ENCODE results near the gene INTU.

INTU gene

DNA sequence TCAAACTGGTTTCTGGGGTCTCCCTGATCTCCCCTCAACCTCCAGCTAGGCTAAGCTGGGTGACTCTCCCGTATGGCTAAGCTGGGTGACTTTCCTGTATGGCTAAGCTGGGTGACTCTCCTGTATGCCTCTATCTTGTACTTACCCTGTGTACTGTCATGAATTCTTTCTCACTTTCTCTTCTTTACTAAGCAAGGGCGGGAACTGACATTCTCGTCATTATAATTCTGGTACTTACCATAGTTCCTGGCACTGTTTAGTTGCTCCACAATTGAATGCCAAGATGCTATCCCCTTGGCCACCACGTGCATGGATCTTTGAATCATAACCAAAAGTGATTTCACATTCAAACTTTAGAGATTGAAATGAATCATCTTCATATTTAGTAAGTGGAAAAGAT lies 8.8 kb downstream of the INTU start:
- TF ChIP-seq SIN3A (IDR thresholded peaks at IDR 0.05; ENCODE audit: borderline replicate concordance, insufficient read depth, low read length) (no peak), FOXP2 (optimal IDR thresholded peaks at IDR 0.05; ENCODE audit: borderline replicate concordance, extremely low read depth, extremely low read length, insufficient read depth) (no peak), REST (IDR thresholded peaks at IDR 0.05; ENCODE audit: insufficient read depth in 1 of 2, low read depth in 2 of 2, low read length in 2 of 2) (no peak)

DNA sequence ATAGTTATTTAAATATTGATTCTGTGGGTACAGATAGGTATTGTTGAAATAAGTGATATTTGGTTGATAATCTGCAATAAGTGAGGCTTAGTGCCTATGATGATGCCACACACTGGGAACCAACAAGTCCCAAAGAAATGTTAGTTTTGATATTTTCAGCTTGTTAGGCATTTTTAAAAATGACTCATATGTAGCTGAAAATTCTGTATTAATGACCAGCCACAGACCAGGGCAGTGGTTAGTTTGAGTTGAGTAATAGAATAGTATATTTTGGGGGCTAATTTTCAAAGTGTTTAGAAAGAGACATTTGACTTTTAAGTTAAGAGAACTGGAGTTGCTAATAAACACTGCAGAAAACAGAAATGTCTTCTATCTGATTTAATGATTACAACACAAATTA lies 9.4 kb downstream of the INTU start:
- TF ChIP-seq POLR2AphosphoS5 (IDR thresholded peaks at IDR 0.05; ENCODE audit: low read depth, low read length), result no peak
- no peak for TF ChIP-seq FOXP2 (optimal IDR thresholded peaks at IDR 0.05; ENCODE audit: borderline replicate concordance, extremely low read depth, extremely low read length, insufficient read depth)
- no peak for TF ChIP-seq TAF1 (IDR thresholded peaks at IDR 0.05; ENCODE audit: borderline replicate concordance, insufficient read depth, low read length)
- no peak for TF ChIP-seq SIN3A (IDR thresholded peaks at IDR 0.05; ENCODE audit: borderline replicate concordance, insufficient read depth, low read length)
- no peak for TF ChIP-seq REST (IDR thresholded peaks at IDR 0.05; ENCODE audit: insufficient read depth in 1 of 2, low read depth in 2 of 2, low read length in 2 of 2)

- TF ChIP-seq SIN3A (IDR thresholded peaks at IDR 0.05; ENCODE audit: borderline replicate concordance, insufficient read depth, low read length) (no peak), REST (IDR thresholded peaks at IDR 0.05; ENCODE audit: insufficient read depth in 1 of 2, low read depth in 2 of 2, low read length in 2 of 2) (no peak), TAF1 (IDR thresholded peaks at IDR 0.05; ENCODE audit: borderline replicate concordance, insufficient read depth, low read length) (no peak), POLR2AphosphoS5 (IDR thresholded peaks at IDR 0.05; ENCODE audit: low read depth, low read length) (no peak), FOXP2 (optimal IDR thresholded peaks at IDR 0.05; ENCODE audit: borderline replicate concordance, extremely low read depth, extremely low read length, insufficient read depth) (no peak)
These were observed 11.0 kb downstream of the INTU start for GRCh38 chr4:127643791-127644190.

DNA sequence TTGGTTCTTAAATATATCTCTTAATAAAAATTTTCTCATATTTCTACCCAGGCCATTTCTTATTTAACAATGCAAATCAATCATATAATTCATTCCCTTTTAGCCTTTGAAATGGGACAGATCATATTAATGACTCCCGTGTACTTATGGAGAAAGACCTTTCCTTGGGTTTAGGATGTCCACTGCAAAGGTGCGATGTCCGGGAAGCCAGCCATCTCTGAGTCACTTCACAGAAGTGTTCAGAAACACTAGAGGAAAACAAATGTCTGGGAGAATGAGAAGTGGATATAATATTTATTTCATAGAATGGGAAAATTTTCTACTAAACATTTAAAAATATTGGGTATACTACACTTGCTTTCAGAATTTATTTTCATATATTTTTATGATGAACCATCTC lies 15.3 kb downstream of the INTU start:
- TF ChIP-seq FOXP2 (optimal IDR thresholded peaks at IDR 0.05; ENCODE audit: borderline replicate concordance, extremely low read depth, extremely low read length, insufficient read depth), result no peak
- TF ChIP-seq POLR2AphosphoS5 (IDR thresholded peaks at IDR 0.05; ENCODE audit: low read depth, low read length), result no peak
- TF ChIP-seq TAF1 (IDR thresholded peaks at IDR 0.05; ENCODE audit: borderline replicate concordance, insufficient read depth, low read length), result no peak
- TF ChIP-seq REST (IDR thresholded peaks at IDR 0.05; ENCODE audit: insufficient read depth in 1 of 2, low read depth in 2 of 2, low read length in 2 of 2), result no peak
- no peak for TF ChIP-seq SIN3A (IDR thresholded peaks at IDR 0.05; ENCODE audit: borderline replicate concordance, insufficient read depth, low read length)

GRCh38 chr4:127656047-127656680 lies 23.4 kb downstream of the INTU start:
- TF ChIP-seq REST (IDR thresholded peaks at IDR 0.05; ENCODE audit: insufficient read depth in 1 of 2, low read depth in 2 of 2, low read length in 2 of 2) (no peak), TAF1 (IDR thresholded peaks at IDR 0.05; ENCODE audit: borderline replicate concordance, insufficient read depth, low read length) (no peak), POLR2AphosphoS5 (IDR thresholded peaks at IDR 0.05; ENCODE audit: low read depth, low read length) (no peak), FOXP2 (optimal IDR thresholded peaks at IDR 0.05; ENCODE audit: borderline replicate concordance, extremely low read depth, extremely low read length, insufficient read depth) (no peak), SIN3A (IDR thresholded peaks at IDR 0.05; ENCODE audit: borderline replicate concordance, insufficient read depth, low read length) (no peak)

Measured in PFSK-1 (cell line).